HG02798 (cell line): ENCODE measurements around the gene ZNHIT2.

ENCODE experiments used
- ATAC-seq: cut with Tn5 transposase; IDR thresholded peaks from one replicate; pipeline ENCODE4 v1.9.1; 2021; ENCODE audit warnings: mild to moderate bottlenecking; ENCODE audit not compliant: unreplicated experiment, poor library complexity

Gene ZNHIT2

DNA sequence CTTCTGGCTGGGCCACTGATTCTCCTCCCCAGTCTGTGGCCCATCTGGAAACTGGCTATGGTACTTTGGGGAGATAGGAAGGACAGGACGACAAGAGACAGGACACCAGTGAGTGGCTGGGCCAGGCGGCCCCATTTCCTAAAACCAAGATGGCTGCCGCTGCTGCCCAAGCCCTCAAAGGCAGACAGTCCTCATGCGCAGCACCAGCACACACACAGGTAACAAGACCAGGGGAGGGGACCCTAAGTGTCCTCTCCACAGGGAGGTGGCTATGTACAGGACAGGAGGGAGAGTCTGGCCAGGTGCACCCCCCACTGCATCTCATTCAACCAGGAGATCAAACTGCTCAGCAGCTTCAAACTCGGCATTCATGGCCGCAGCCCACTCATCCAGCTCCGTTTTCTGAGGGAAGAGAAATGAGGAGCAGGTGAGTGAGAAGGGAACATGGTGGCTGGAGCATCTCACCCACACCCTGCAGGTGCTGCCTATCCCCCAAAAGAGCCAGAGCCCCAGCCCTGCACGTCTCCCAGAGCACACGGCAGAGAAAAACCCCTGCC is 38.6 kb downstream of the ZNHIT2 start:
- no peak for ATAC-seq

GRCh38 chr11:65078151-65078550 is 39.4 kb downstream of the ZNHIT2 start:
- ATAC-seq, result peak; percentile 60

- ATAC-seq, result no peak
These were observed 40.0 kb downstream of the ZNHIT2 start for GRCh38 chr11:65077451-65077850.

DNA sequence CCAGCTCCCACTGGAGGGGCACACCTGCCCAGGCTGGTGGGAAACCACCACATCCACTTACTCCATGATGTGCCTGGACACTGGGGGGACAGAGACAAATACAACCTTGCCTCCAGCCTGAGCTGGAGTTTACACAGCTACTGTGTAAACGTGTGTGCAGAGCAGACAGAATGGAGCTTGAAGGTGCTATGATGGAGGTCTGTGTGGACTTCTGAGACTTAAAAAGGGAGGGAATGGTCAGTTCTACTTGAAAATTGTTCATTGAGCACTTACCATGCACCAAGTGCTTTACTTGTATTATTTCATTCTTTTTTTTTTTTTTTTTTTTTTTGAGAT is 44.9 kb downstream of the ZNHIT2 start:
- no peak for ATAC-seq

GRCh38 chr11:65071907-65072630 is 45.4 kb downstream of the ZNHIT2 start:
- no peak for ATAC-seq

DNA sequence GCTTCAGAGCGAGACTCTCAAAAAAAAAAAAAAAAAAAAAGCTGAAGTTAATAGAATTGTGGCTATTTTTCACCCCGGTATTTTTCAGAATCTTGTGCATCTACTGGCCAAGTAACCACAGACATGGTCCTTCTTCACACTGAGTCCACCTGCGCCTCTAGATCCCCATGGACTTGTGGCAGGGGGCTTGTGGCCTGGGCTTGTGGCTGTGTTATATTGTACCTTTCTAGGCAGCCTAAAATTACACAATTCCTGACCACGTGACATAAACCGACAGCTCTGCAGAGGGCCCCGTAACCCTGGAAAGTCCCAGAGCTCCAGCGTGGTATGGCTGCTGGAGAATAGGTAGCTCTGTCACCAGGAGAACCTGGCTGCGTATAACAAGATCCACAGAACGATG is 48.3 kb downstream of the ZNHIT2 start:
- no peak for ATAC-seq

DNA sequence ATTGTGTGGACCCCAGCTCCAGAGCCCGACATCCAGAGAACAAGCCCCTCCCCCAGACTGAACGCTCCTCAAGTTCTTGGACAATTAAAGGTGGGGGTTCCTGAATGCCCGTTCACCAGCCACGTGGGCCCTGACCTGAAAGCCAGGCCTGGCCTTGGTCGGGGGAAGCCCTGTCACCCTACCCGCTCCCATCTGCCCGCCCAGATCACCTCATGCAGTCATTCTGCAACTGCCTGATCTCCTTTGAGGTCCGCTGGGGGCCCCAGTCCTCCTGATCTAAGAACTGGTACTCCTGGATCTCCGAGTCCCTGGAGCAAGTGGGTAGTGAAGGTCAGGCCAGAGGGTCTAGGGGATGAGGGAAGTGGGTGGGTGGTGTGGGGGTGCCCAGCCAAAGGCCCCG is 50.1 kb downstream of the ZNHIT2 start:
- no peak for ATAC-seq

GRCh38 chr11:65066805-65067291 is 50.7 kb downstream of the ZNHIT2 start:
- no peak for ATAC-seq
